HG03460 (cell line): Measurements from ENCODE around the gene EPHA4.

ENCODE experiments used
- ATAC-seq: cut with Tn5 transposase; IDR thresholded peaks from one replicate; pipeline ENCODE4 v1.9.1; 2021; ENCODE audit not compliant: unreplicated experiment

EPHA4 gene

GRCh38 chr2:221571551-221572218 is 419 bp downstream of the EPHA4 start:
- peak; percentile 4 for ATAC-seq

- no peak for ATAC-seq
Observed at GRCh38 chr2:221571025-221571550, 1.0 kb downstream of the EPHA4 start.

GRCh38 chr2:221570321-221570935 is 1.7 kb downstream of the EPHA4 start:
- ATAC-seq = no peak

- ATAC-seq = no peak
Observed at GRCh38 chr2:221569871-221570270, 2.2 kb downstream of the EPHA4 start.

GRCh38 chr2:221569425-221569845 is 2.7 kb downstream of the EPHA4 start:
- no peak for ATAC-seq

GRCh38 chr2:221568299-221568698 is 3.8 kb downstream of the EPHA4 start:
- no peak for ATAC-seq

GRCh38 chr2:221567809-221568208 is 4.3 kb downstream of the EPHA4 start:
- ATAC-seq = no peak

- ATAC-seq = no peak
Observed at GRCh38 chr2:221567231-221567760, 4.8 kb downstream of the EPHA4 start.

GRCh38 chr2:221563270-221563985 is 8.7 kb downstream of the EPHA4 start:
- ATAC-seq = no peak

- no peak for ATAC-seq
Observed at GRCh38 chr2:221562226-221562625, 9.9 kb downstream of the EPHA4 start.

GRCh38 chr2:221561770-221562169 is 10.3 kb downstream of the EPHA4 start:
- no peak for ATAC-seq

GRCh38 chr2:221559991-221560390 is 12.1 kb downstream of the EPHA4 start:
- no peak for ATAC-seq

GRCh38 chr2:221558107-221558506 is 14.0 kb downstream of the EPHA4 start:
- ATAC-seq = no peak

GRCh38 chr2:221555494-221555846 is 16.6 kb downstream of the EPHA4 start:
- ATAC-seq = peak; percentile 26

GRCh38 chr2:221554769-221555493 is 17.2 kb downstream of the EPHA4 start:
- ATAC-seq = peak; percentile 98

GRCh38 chr2:221553333-221553732 is 18.8 kb downstream of the EPHA4 start:
- no peak for ATAC-seq

GRCh38 chr2:221552291-221552690 is 19.8 kb downstream of the EPHA4 start:
- ATAC-seq = no peak

GRCh38 chr2:221551864-221552263 is 20.2 kb downstream of the EPHA4 start:
- ATAC-seq = no peak

GRCh38 chr2:221549143-221549542 is 23.0 kb downstream of the EPHA4 start:
- peak; percentile 73 for ATAC-seq

- no peak for ATAC-seq
Observed at GRCh38 chr2:221546505-221547225, 25.4 kb downstream of the EPHA4 start.
